Lung microvascular endothelial cell (primary cell): ENCODE data around the gene FBXW7. TPM values are rescaled to one million over a fixed set of nuclear protein-coding genes. Genes with fewer than 3 reads are reported as not detected.
"Not testable (repeated sequence)": the region's sequence is repeated elsewhere in the genome, so short reads cannot be mapped to it uniquely, and the experiment has no call there.

Experiments
- DNase-seq, 2 donors: peaks; one replicate each; pipeline versions ENCODE4 v3.0.0 to v3.0.0-alpha.2; 2010; ENCODE audit warnings: low read depth in 2 of 2
- total RNA-seq: library from RNA; depleted of rRNA; stranded (reverse); fragments of >200 nt; gene quantifications from 2 replicates; pipeline ENCODE4 v1.2.1, GENCODE V29; 2014

The FBXW7 gene
- total RNA-seq, 1 donor from 2014 or later, result 51.2 TPM

DNA sequence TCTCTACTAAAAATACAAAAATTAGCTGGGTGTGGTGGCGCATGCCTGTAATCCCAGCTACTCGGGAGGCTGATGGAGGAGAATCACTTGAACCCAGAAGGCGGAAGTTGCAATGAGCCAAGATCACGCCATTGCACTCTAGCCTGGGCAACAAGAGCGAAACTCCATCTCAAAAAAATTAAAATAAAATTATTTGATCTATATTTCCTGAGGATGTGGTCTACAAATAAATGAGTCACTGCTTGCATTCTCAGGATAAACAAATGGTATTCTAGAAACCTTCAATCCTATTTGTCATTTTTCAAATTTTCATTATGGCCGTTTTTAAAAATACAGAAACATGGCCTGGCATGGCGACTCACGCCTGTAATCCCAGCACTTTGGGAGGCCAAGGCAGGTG is 8.6 kb upstream of the FBXW7 start:
- DNase-seq, result not testable (repeated sequence)

DNA sequence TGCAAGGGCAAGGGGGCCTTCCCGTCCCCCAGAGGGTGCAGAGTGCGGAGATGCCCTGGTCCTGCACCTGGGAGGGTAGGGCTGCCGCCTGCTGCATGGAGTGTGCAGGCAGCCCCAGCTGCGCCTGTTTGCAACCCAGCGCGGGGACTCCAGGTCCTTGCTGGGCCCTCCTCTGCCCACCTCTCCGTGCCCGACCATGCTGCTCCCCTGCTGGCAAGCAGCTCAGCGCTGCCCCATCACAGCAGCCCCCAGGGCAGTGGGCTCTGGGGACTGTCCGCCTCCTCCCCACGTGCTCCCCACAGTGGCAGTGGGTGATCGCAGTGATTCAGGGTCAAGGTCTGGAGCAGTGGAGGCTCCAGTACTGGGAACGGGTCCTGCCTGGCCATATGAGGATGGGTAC is 5.0 kb upstream of the FBXW7 start:
- DNase-seq, result no peak

DNA sequence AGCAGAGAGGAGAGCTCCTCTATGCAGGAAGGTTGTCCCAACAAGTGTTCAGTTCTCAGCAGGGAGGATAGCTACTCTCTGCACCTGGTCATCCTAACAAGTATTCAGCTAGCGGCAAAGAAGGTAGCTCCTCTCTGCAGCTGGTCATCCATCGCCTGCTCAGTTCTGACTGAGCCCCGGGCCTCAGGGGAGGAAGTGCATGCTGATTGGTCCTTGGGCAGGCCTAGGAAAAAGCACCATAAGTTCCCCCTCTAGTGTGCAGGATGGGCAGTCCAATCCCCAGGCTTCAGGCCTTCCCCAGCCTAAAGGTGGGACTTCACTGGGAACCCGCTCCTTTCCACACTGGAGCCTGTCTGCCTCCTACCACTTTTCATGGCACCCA is 4.4 kb upstream of the FBXW7 start:
- no peak for DNase-seq

DNA sequence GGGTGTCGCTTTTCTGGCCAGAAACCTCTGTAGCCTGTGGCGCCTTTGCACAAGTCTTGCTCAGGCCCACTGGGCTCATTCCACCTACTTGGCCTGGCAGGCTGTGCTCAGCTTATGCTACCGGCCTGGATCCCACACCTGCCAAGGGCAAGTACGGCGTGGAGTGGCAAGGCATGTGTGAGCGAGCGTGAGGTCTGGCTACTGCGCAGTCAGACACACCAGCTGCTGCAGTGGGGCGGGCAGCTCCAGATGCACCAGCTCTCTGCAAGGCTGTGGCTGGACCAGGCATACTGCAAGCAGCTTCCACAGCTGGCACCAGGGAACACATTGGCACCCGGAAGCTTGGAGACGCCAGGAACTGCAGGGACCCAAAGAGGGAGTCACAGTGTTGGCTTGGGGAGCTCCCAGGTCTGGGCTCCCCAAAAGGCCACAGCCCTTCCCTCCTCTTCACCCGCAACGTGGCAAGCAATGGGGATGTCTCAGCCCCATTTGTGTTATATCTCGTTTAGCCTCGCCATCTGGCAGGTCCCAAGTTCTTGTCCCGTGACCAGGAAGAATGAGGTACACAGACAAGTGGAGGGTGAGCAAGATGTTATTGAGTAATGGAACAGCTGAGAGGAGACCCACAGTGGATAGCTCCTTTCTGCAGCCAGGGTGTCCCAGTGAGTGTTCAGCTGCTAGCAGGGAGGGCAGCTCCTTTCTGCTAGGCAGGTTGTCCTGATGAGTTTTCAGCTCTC is 3.8 kb upstream of the FBXW7 start:
- no peak for DNase-seq

DNA sequence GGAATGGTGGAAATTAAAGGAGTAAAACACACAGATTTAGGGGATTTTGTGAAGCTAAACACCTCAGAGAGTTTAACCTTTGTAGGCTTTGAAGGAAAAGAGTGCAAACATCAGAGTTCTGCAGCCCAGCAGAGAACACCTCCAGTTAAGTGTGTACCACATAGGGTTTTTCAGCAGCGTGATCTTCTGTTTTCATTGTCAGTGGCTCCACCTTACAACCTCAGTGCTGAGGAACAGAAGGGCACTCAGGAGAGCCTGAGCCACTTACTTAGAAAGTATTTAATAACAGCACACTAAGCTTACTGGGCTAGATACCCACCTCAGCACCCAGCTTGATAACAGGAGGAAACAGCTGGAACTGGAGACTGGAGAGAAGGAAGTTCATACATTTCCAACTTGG is 2.0 kb upstream of the FBXW7 start:
- no peak for DNase-seq

DNA sequence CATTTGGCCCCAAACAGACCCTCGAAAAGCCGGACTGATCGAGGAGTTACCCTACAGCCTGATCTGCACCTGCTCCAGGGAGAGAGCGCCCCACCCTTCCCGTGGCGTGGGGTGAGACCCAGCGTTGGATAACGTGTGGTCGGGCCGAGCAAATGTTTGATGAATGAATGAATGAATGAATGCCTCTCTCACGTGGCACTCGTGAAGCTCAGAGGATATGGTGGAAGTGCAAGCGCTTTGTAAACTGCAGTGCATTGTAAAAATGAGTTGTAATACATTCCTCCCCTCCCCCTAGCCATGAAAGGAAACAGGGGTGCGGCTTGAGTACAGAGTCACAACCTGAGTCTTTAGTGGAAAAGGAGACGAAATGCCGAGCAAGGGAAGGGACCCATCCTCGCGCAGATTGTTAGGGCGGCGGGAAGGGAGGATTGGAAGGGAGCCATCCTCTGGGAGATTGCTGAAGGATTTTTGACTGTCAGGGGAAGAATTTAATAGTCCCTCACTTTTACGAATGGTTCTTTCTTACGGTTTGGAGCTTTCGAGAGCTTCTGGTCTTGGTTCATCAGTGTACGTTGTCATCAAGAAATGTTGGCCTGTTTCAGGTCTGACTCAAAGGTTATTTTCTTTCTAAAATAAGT is 772 bp upstream of the FBXW7 start:
- peak; percentile 59 to 67 for DNase-seq

DNA sequence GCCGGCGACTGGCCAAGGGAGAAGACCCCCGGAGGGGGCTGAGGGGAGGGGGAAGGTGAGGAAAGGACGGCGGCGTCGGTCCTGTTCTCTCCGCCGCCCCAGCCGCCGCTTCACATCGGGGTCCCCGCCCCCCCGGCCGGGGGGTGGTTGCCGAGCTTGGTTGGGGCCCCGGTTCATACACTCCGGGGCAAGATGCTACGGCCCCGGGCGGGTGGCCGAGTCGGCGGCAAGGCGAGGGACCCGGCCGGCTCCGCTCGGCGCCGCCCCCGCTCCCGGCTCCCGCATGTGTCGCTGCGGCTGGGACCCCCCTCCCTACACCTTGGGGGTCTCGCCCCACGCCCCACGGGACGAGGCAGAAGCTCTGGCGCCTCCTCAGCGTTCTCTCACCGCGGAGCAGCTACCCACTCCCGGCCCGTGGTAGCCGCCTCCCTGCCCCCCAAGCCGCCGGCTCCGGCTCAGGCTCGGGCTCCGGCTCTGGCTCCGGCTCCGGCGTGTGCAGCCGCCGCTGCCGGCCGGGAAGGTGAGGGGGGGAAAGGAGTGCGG is 461 bp downstream of the FBXW7 start:
- no peak for DNase-seq

DNA sequence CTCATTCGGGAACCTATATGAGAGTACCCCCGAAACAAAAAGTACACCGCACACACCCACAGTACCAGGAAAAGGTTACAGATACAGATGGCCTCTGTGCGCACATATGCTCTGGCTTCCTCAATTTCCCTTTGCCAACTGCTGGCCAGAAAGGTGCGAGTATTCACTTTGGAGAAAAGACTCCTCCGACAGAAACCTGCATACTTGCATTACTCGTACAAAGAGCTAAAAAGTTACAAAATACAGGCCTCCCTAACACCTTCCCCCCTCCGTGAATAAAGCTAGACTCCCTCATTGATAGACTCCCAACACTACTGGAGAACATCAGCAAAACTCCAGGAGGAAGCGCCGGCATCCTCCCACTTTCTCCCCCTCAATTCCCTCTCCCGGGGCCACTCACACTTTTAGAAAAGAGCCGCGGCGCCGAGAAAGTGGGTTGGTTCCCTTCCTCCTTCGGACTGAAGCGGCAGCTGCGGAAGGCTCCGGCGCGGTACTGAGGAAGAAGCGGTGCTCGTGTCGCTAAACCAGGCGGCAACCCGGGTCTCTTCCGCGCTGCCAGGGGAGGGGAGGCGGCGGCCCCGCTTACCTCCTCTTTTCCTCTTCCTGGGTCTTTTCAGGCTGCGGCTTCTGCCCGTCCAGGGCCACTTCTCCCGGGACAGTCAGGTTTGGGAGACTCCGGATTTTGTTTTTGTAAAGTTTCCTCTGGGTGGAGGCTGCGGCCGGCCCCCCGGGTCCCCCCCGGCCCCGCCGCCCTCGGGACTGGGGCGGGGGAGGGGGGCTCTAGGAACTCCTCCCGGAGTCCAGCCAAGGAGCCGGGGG is 1.1 kb downstream of the FBXW7 start:
- DNase-seq, result peak; percentile 24 to 40

DNA sequence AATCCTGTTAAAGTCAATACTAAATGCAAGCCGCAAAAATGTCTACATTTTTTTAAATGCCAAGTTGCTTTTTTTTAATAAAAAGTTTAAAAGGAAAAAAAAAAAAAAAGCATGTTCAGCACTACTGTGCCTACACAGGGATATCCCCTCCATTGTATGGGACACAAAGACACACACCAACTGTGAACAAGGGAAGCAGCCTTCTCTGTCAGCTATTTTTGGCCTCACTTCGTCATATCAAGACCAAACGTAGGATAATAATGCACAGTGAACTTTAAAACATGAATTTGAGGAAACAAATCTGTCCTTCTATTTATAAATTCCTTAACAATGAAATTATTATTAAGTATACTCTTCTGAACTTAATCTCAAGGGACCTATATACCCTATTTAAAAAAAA is 4.4 kb downstream of the FBXW7 start:
- peak in 1 of 2 donors; percentile 51 for DNase-seq

DNA sequence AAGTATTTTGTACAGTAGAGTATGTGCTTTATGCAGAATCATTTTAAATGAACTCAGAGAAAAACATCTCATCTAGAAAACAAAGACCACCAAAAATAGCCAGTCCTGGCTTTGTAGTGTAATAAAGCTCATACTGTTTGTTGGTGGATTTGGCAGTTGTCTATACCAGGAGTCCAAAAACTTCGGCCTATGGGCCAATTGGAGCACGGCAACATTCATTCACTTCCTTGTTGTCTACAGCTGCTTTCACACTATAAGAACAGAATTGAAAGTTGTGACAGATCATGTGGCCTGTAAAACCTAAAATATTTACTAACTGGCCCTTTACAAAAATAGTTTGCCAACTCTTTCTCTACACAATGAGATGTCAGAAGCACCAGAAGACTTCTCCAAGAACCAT is 5.3 kb downstream of the FBXW7 start:
- no peak for DNase-seq

DNA sequence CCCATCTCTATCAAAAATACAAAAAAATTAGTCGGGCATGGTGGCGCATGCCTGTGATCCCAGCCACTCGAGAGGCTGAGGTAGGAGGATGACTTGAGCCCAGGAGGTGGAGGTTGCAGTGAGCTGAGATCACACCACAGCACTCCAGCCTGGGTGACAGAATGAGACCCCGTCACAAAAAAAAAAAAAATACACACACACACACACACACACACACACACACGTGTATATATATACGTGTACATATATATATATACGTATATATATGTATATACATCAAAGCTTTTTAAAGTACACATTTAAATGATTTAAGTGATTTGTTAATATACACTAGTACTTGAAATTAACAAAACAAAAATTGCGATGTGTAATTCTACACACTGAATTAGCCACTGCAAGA is 6.0 kb downstream of the FBXW7 start:
- DNase-seq, result no peak

DNA sequence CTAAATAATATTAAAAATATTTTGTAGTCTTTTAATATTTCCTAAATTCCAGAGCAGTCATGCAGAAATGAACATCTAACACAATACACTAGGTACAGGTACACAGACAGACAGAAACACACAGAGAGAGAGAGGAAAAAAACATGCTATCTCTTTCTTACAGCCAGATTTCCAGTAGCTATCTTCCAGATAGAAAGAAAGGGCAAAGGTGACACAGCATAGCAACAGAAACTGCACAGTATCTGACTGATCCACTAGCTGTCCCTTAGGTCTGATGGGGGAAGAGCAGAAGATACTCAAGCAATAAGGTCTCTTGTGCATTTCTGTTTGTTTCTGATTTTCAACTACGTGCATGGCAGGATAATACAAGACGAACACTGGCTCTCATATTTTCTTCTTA is 7.8 kb downstream of the FBXW7 start:
- no peak for DNase-seq

DNA sequence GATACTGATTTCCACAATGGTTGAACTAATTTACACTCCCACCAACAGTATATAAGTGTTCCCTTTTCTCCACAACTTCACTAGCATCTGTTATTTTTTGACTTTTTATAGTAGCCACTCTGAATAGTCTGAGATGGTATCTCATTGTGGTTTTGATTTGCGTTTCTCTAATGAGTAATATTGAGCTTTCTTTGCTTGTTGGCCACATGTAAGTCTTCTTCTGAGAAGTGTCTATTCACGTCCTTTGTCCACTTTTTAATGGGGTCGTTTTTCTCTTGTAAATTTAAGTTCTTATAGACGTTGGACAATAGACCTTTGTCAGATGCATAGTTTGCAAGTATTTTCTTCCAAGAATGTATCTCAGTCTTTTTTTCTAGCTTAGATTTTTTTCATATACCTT is 10.0 kb downstream of the FBXW7 start:
- DNase-seq, result no peak

DNA sequence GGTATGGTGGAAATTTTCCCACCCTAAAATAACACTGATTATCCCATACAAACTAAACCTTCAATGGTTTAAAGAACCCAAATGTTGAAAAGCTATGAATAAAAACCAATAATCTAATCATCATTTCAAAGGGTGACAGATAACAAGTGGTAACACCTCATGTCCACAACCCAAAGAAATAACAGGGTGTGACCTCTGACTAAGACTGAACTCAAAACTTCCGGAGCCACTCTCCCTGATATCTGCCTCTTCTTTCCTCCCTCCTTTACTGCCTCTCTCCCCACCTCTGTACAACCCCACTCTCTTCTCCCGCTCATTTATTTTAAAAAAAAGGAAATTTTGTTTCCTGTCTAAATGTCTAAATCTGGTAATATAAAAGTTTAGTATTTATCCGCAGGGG is 11.5 kb downstream of the FBXW7 start:
- peak in 1 of 2 donors; percentile 10 for DNase-seq

DNA sequence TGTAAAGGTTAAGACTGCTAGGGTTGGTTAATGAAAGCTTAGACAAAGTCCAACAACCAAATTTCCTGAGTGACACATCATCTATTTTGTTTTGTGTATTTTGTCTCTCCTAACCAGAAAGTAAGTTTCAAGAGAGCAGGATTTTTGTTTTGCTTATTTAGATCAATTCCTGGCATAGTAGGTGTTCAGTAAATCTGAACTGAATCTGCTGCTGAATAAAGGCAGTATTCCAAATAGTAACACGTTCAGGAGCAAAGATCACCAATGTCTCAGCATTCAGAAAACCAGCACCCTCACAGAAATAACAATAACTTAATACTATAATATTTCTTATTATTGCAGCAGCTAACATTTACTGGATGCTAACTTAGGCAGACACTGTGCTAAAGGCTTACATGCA is 12.2 kb downstream of the FBXW7 start:
- no peak for DNase-seq

DNA sequence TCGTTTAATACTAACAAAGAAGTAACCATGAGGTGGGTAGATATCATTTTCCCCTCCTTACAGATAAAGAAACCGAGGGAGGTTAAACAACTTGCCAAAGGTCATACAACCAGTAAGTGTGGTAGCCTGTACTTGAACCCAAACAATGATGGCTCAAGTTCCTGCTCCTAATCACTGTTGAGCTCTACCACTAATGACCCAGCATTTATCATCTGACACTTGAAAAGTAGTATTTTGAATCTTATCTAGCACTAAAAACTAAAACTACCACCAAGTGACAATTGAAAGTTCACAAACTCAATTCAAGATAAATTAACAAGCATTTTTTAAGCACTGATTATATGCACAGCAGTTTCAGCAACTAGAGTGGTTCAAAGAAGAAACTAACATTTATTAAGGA is 13.1 kb downstream of the FBXW7 start:
- no peak for DNase-seq

DNA sequence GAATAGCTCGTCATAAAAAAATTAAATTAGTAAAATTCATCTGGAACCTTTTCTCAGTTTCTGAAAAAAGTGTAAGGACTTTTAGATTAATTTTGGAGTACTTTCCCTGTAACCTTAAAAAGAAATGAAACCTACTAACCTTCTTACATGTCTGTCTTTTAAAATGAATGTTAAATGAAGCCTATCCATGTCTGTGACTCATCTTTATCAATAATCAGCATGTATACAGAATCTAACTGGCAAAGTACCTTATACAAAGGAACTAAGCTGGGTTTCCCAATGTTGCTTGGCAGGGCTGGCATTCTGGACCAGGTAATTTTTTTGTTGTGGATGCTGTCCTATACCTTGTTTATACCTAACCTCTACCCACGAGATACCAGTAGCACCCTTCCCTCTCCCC is 13.6 kb downstream of the FBXW7 start:
- no peak for DNase-seq

DNA sequence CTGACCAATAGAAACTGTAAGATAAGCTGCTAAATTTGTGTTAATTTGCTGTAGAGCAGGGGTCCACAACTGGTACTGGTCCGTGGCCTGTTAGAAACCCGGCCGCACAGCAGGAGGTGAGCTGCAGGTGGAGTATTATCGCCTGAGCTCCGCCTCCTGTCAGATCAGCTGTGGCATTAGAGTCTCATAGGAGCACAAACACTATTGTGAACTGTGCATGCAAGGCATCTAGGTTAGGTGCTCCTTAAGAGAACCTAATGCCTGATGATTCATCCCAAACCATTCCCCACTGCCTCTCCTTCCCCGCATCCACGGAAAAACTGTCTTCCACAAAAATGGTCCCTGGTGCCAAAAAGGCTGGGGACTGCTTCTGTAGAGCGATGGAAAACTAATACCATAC is 19.7 kb downstream of the FBXW7 start:
- DNase-seq, result no peak

DNA sequence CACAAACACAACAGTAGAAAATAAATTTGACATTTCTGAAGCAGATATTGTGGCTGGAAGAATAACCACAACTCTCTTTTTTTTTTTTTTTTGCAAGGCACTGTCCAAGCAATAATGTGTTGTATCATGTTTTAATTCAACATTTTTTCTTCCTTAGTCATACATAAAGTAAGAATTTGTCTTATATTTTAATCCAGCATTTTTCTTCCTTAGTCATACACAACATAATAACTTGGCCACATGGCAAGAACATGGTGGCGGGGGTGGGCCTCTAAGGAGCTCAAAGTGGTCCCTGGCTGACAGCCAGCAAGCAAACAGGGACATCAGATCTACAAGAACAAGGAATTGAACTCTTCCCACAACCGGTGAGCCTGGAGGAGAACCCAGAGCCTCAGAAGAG is 20.2 kb downstream of the FBXW7 start:
- peak in 1 of 2 donors; percentile 7 for DNase-seq

DNA sequence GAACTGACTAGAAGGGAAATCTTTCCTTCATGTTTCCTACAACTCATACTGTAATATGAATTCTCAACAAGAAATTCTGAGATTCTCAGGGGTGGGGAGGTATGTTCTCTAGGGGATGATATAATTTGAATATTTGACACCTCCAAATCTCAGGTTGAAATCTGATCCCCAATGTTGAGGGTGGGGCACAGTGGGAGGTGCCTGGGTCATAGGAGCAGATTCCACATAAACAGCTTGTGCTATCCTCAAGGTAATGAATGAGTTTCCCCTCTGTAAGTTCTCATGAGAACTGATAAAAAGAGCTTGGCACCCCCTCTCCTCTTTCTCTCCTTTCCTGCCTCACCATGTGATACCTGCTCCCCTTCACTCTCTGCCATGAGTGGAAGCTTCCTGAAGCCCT is 21.5 kb downstream of the FBXW7 start:
- no peak for DNase-seq

DNA sequence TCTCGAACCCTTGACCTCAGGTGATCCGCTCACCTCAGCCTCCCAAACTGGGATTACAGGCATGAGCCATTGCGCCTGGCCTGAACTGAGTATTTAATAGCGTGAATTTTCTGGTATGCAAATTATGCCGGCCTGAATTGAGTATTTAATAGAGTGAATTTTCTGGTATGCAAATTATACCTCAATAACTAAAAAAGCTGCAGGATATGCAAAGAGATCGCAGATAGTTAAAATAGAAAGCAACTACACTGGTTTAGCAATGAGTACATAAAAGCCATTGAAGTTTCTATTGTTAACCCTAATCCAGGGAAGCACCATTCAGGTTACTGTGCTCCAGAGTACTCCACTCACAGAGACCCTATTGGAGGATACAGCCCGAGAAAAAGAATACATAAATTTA is 22.8 kb downstream of the FBXW7 start:
- DNase-seq, result no peak

DNA sequence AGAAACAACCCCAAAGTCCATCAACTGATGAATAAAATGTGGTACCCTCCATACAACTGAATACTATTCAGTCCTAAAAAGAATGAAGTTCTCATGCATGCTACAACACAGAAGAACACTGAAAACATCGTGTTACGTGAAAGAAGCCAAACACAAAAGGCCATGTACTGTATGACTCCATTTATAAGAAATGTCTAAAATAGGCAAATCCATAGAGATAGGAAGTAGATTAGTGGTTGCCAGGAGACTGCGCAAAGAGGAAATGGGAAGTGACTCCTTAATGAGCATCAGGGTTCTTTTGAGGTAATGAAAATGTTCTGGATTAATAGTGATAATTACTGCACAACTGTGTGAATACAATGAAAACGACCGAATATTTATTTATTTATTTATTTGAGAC is 23.4 kb downstream of the FBXW7 start:
- peak in 1 of 2 donors; percentile 83 for DNase-seq
